Osteocyte (in vitro differentiated cells): Measurements from ENCODE around the gene CD1C. TPM values are rescaled to one million over a fixed set of nuclear protein-coding genes. Genes with fewer than 3 reads are reported as not detected.

Experiments
- DNase-seq: peaks from one replicate; pipeline ENCODE4 v3.0.0; 2021; ENCODE audit warnings: mixed read lengths; ENCODE audit not compliant: unreplicated experiment; ENCODE audit errors: extremely low spot score
- H3K27ac Mint-ChIP-seq: one replicate; pipeline ENCODE4 v1.8.0; 2021; ENCODE audit warnings: mild to moderate bottlenecking, mixed read lengths; ENCODE audit not compliant: unreplicated experiment
- H3K27me3 Mint-ChIP-seq: one replicate; pipeline ENCODE4 v1.8.0; 2021; ENCODE audit warnings: mixed read lengths; ENCODE audit not compliant: unreplicated experiment
- H3K36me3 Mint-ChIP-seq: one replicate; pipeline ENCODE4 v1.8.0; 2021; ENCODE audit warnings: mixed read lengths; ENCODE audit not compliant: unreplicated experiment
- H3K4me1 Mint-ChIP-seq: one replicate; pipeline ENCODE4 v1.8.0; 2021; ENCODE audit warnings: mixed read lengths; ENCODE audit not compliant: unreplicated experiment
- H3K4me3 Mint-ChIP-seq: one replicate; pipeline ENCODE4 v1.8.0; 2021; ENCODE audit warnings: mild to moderate bottlenecking, moderate library complexity, mixed read lengths; ENCODE audit not compliant: unreplicated experiment
- H3K9me3 Mint-ChIP-seq: one replicate; pipeline ENCODE4 v1.8.0; 2021; ENCODE audit warnings: mixed read lengths; ENCODE audit not compliant: unreplicated experiment
- total RNA-seq: library from RNA; stranded (reverse); gene quantifications from 2 replicates; pipeline ENCODE4 v1.2.1, GENCODE V29; 2021
- TF ChIP-seq, protein P1 (sequence below): fragments of 200-600 bp; sonication (generic); IDR thresholded peaks from 2 replicates; pipeline ENCODE4 v1.5.0; 2021; ENCODE audit warnings: antibody characterized with exemption, mild to moderate bottlenecking, moderate library complexity

The CD1C gene
- total RNA-seq, 1 donor from 2014 or later: not detected

DNA sequence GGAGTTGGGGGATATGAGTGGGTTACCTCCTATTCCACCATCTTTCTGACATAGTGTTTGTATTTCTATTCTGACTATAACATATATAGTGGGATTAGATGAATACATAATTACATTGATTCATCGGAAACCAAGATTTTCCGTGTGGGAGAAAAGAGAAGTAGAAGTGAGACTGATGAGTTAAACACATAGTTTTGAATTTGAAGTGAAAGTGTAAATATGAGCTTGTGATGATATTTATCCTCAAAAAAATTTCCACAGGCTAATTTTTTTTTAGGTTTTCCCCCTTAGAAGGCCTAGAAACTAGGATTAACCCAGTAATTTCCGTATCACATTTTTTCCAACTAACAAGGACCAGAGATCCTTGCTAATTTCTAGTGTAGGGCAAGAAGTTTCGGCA lies 34.7 kb downstream of the CD1C start:
- no peaks in the 10 kb centered on the region for H3K27me3 Mint-ChIP-seq
- no peak overlapping the region for H3K4me3 Mint-ChIP-seq
- H3K27ac Mint-ChIP-seq: no peak overlapping the region
- no peaks in the 10 kb centered on the region for H3K4me1 Mint-ChIP-seq
- H3K36me3 Mint-ChIP-seq: no peaks in the 10 kb centered on the region
- peaks cover 8% of the 10 kb centered on the region for H3K9me3 Mint-ChIP-seq
- TF ChIP-seq, protein P1, sequence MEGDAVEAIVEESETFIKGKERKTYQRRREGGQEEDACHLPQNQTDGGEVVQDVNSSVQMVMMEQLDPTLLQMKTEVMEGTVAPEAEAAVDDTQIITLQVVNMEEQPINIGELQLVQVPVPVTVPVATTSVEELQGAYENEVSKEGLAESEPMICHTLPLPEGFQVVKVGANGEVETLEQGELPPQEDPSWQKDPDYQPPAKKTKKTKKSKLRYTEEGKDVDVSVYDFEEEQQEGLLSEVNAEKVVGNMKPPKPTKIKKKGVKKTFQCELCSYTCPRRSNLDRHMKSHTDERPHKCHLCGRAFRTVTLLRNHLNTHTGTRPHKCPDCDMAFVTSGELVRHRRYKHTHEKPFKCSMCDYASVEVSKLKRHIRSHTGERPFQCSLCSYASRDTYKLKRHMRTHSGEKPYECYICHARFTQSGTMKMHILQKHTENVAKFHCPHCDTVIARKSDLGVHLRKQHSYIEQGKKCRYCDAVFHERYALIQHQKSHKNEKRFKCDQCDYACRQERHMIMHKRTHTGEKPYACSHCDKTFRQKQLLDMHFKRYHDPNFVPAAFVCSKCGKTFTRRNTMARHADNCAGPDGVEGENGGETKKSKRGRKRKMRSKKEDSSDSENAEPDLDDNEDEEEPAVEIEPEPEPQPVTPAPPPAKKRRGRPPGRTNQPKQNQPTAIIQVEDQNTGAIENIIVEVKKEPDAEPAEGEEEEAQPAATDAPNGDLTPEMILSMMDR: no peak
- DNase-seq: no peak

DNA sequence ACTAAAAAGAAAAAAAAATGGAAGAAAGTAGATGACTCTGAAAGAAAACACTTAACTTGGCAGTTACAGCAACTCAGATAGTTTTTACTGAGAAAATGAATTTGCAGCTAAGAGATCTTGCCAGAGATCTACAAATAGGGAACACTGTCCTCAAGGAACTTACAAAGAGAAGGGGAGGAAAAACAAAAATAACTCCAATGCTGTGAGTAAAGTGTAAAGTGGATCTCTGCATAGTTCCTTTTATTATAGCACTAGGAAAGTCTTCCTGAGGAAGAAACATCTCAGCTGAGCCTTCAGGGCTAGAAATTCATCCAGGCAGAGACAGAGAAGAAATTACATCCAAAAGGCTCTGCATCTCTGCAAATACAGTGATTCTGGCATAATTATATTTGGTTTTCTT lies 37.8 kb downstream of the CD1C start:
- Mint-ChIP-seq H3K27me3 (no peaks in the 10 kb centered on the region), H3K36me3 (no peaks in the 10 kb centered on the region), H3K9me3 (peaks cover 4% of the 10 kb centered on the region), H3K4me1 (no peaks in the 10 kb centered on the region), H3K4me3 (no peak overlapping the region), H3K27ac (no peak overlapping the region)
- DNase-seq: no peak
- TF ChIP-seq, protein P1: no peak

DNA sequence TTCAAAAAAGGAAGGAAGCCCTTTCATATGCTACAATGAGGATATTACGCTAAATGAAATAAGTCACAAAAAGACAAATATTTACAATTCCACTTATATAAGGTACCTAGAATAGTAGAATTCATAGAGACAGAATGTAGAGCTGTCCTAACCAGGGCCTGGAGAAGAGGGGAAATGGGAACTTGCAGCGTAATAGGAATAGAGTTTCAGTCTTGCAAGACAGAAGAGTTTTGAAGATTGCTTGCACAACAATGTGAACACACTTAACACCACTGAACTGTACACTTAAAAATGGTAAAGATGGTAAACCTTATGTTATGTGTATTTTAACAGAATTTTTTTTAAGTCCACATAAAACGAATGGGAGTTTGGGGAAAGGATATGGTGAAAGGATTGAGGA lies 38.7 kb downstream of the CD1C start:
- no peaks in the 10 kb centered on the region for H3K27me3 Mint-ChIP-seq
- H3K4me1 Mint-ChIP-seq: no peaks in the 10 kb centered on the region
- H3K36me3 Mint-ChIP-seq: no peaks in the 10 kb centered on the region
- no peak overlapping the region for H3K27ac Mint-ChIP-seq
- TF ChIP-seq, protein P1: no peak
- H3K9me3 Mint-ChIP-seq: no peaks in the 10 kb centered on the region
- DNase-seq: no peak
- H3K4me3 Mint-ChIP-seq: no peak overlapping the region

DNA sequence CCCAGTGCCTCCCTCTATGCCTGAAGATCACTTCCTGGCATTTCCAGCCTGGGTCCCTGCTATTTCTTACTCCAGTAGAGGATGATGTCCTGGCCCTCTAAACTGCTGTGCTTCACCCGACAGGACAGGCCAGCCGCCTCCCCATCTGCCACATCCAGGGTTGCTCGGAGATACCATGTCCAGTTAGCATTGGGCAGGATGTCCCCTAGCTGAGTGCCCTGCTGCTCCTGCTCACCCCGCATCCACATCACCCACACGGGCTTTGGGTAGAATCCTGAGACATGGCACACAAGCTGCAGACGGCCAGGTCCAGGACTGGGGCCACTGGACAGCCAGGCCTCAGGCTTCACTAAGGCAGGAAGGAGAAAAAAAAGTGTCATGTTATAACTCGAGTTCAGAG lies 39.6 kb downstream of the CD1C start:
- no peak for DNase-seq
- Mint-ChIP-seq H3K36me3 (no peaks in the 10 kb centered on the region), H3K27ac (no peak overlapping the region), H3K4me1 (no peaks in the 10 kb centered on the region), H3K9me3 (no peaks in the 10 kb centered on the region), H3K4me3 (no peak overlapping the region), H3K27me3 (no peaks in the 10 kb centered on the region)
- TF ChIP-seq, protein P1: no peak

DNA sequence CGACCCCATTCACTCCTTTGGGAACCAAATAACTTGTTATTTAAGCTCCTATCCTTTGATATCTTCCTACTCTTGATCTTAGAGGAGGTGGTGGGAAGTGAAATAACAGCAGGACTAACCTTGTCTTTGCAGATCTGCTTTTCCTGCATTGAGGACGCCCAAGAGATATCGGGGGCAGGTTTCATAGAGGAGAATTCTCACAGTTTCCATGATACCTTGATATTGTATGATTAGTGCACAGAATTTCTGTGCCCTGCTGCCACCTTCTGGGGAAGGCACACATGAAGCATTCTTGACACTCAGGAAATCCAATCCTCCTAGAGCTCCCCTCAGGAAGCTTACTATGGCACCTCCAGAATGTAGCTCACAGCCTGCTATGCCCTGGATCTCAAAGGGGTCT lies 40.0 kb downstream of the CD1C start:
- H3K4me1 Mint-ChIP-seq: no peaks in the 10 kb centered on the region
- DNase-seq: no peak
- no peak overlapping the region for H3K4me3 Mint-ChIP-seq
- TF ChIP-seq, protein P1: no peak
- no peaks in the 10 kb centered on the region for H3K9me3 Mint-ChIP-seq
- H3K27ac Mint-ChIP-seq: no peak overlapping the region
- no peaks in the 10 kb centered on the region for H3K36me3 Mint-ChIP-seq
- H3K27me3 Mint-ChIP-seq: no peaks in the 10 kb centered on the region
